Erythroblast (primary cell): ENCODE data around the gene AGFG2.
"Not testable (repeated sequence)": the region's sequence is repeated elsewhere in the genome, so short reads cannot be mapped to it uniquely, and the experiment has no call there.

Source experiments
- DNase-seq, 2 experiments: peaks; one replicate each; lab custom pipeline; 2025; lab: John Stamatoyannopoulos, UW
- GATA1 ChIP-seq: IDR thresholded peaks from 2 replicates; pipeline ENCODE4 v1.6.1; 2011; ENCODE audit warnings: low read depth, mild to moderate bottlenecking, control low read depth, low read length, moderate library complexity
- POLR2A ChIP-seq: IDR thresholded peaks from 2 replicates; pipeline ENCODE4 v1.6.1; 2011; ENCODE audit warnings: mild to moderate bottlenecking, low read length

AGFG2 gene

GRCh38 chr7:100510437-100511239 is 28.4 kb upstream of the AGFG2 start:
- peak; percentile 78 to 93 for DNase-seq
- TF ChIP-seq GATA1 (peak; percentile 77), POLR2A (no peak)

DNA sequence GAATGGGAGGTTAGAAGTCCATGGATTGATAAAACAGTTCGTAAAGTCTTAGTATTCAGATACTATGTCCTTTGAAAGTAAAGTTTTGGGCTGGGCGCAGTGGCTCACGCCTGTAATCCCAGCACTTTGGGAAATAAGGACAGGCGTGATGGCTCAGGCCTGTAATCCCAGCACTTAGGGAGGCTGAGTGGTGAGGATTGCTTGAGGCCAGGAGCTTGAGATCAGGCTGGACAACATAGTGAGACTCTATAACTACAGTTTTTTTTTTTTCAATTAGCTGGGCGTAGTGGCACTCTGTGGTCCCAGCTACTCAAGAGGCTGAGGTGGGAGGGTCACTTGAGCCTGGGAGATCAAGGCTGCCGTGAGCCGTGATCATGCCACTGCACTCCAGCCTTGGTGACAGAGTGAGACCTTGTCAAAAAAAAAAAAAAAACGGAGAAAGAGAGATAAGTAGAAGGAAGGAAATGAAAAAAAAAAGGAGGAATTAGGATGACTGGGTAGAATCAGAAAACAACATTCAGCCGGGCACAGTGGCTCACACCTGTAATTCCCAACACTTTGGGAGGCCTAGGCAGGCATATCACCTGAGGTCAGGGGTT is 25.7 kb upstream of the AGFG2 start:
- TF ChIP-seq POLR2A (no peak), GATA1 (no peak)
- DNase-seq, result no peak

DNA sequence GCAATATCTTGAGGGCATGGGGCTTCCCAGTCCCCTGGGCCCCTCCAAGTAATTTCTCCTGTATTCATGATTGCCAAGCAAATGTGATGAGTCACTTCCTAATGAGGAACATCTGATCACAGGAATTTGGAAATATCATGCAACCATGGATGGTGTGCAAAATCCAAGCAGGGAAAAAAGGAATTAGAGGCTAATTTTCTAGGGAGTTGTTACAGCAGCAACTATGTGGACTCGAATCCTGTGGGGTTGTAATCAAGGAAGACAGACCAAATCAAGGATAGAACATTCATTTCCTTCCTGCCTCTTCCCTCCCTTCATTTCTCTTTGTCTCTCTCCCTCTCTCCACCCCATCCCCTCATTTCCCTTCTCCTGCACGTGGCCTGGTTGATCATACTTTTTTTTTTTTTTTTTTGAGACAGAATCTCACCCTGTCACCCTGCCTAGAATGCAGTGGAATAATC is 23.9 kb upstream of the AGFG2 start:
- TF ChIP-seq POLR2A (no peak), GATA1 (no peak)
- no peak for DNase-seq

DNA sequence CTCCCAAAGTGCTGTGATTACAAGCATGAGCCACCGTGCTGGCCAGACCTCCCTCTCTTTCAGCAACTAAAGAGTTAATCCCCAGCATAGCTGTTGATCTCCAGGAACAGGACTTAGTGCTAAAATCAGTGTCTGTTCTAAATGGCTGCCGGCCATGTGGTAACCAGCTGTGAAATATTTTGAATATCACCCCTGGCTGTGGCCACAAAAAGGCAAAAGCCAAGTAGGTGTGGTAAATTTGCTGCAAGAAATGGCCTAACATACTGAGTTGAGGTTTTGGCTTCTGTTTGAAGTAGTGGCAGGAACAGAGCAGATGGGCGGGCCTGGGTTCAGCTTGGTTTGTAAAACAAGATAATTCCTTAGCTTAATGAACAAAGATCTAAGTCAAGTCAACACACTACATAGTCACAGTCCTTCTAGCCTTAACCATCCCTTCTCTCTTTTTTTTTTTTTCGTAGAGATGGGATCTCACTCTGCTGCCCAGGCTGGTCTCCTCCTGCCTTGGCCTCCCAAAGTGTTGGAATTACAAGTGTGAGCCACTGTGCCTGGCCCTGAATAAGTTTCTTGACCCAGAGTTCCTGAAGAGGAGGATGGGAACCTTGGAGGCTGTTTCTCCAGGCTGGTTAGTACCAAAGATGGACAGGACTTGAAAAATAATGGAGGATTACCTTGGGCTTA is 22.7 kb upstream of the AGFG2 start:
- peak; percentile 49 to 61 for DNase-seq
- TF ChIP-seq POLR2A (no peak), GATA1 (no peak)

DNA sequence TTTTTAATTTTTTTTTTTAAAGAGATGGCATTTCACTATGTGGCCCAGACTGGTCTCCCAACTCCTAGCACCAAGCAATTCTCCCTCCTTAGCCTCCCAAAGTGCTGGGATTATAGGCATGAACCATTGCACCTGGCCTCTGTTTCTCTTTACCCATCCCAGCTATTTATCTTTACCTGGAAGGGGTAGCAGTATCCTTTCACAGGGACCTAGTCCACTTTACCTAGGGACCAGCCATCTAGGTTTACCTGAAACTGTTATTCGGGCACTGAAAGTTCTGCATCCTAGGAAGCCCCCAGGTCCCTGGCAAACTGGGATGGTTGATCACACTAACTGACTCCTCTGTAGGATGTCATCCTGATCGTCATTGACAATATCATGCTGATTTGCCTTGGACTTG is 21.7 kb upstream of the AGFG2 start:
- no peak for DNase-seq

GRCh38 chr7:100519580-100519979 is 19.4 kb upstream of the AGFG2 start:
- no peak for TF ChIP-seq GATA1
- no peak for TF ChIP-seq POLR2A
- no peak for DNase-seq

More for the DNA sequence above, 21.7 kb upstream of the AGFG2 start:
- TF ChIP-seq POLR2A (no peak), GATA1 (no peak)

DNA sequence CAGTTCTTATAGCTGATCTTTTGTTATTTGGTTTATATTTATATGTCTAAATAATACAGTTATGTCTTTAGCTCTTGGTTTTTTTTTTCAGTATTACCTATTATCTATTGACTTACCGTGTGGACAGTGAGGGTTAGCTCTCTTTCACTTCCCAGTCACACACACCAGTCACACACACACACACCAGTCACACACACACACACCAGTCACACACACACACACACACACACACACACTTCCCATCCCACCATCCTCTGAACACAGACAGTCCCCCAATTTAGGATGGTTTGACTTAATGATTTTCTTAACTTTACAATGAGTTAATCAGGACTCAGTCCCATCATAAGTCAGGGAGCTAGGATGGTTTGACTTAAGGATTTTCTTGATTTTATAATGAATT is 18.9 kb upstream of the AGFG2 start:
- no peak for DNase-seq
- TF ChIP-seq GATA1 (no peak), POLR2A (no peak)

DNA sequence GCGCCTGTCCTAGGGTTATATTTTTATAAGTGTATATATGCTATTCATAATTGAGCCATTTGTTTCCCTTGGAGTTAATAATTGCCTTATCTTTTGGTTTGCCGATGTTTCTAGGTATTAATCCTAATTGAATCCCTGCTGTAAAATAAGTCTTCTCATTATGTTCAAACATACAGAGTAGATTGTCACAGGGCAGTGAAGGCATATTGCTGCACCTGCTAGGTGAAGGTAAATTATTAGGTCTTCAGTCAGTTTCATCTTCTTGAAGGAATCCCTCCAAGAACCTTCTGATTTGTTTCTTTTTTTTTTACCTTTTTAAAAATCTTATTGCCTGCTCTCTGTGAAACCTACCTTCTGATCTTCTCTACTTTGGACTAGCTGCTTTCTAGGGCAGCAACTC is 17.9 kb upstream of the AGFG2 start:
- DNase-seq, result no peak

DNA sequence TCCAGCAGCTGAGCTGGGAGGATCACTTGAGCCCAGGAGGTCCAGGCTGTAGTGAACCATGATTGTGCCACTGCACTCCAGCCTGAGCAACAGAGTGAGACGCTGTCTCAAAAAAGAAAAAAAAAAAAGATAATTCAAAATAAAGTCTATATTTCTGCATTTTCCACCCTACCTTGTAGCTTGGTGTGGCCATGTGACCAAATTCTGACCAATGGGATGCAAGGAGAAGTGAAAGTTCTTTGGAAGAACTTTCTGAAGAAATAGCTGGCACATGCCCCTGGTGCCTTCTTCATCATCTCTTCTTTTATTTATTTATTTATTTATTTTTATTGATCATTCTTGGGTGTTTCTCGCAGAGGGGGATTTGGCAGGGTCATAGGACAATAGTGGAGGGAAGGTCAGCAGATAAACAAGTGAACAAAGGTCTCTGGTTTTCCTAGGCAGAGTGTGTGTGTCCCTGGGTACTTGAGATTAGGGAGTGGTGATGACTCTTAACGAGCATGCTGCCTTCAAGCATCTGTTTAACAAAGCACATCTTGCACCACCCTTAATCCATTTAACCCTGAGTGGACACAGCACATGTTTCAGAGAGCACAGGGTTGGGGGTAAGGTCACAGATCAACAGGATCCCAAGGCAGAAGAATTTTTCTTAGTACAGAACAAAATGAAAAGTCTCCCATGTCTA is 17.0 kb upstream of the AGFG2 start:
- peak in 1 of 2 experiments; percentile 29 for DNase-seq

More for the DNA sequence above, 17.9 kb upstream of the AGFG2 start:
- TF ChIP-seq GATA1, result no peak
- TF ChIP-seq POLR2A, result no peak

GRCh38 chr7:100523192-100523591 is 15.8 kb upstream of the AGFG2 start:
- DNase-seq, result not testable (repeated sequence)

GRCh38 chr7:100528108-100528866 is 10.7 kb upstream of the AGFG2 start:
- DNase-seq, result not testable (repeated sequence)

DNA sequence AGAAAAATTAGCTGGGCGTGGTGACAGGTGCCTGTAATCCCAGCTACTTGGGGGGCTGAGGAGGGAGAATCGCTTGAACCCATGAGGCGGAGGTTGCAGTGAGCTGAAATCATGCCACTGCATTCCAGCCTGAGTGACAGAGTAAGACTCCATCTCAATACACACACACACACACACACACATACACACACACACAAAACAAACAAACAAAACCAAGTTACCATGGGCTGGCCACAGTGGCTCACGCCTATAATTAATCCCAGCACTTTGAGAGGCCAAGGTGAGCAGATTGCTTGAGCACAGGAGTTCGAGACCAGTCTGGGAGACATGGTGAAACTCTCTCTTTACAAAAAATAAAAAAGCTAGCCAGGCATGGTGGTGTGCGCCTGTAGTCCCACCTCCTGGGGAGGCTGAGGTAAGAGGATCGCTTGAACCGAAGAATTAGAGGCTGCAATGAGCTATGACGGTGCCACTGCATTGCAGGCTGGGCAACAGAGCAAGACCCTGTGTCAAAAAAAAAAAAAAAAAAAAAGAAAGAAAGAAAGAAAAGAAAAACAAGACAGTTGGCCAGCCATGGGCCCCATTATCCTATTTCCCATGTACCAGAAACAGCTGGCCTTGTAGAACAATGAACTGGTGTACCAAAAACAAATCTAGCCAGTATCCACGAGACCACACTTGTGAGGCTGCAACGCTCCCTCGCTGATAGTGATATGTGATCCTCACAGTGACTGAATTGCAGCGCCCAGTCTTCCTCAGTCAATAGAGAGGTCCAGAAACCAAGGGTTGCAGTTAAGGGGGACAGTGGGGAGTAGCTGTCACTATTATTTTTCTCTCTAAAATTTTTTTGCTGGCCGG is 6.6 kb upstream of the AGFG2 start:
- peak; percentile 58 to 83 for DNase-seq
- TF ChIP-seq GATA1 (no peak), POLR2A (peak; percentile 5)

DNA sequence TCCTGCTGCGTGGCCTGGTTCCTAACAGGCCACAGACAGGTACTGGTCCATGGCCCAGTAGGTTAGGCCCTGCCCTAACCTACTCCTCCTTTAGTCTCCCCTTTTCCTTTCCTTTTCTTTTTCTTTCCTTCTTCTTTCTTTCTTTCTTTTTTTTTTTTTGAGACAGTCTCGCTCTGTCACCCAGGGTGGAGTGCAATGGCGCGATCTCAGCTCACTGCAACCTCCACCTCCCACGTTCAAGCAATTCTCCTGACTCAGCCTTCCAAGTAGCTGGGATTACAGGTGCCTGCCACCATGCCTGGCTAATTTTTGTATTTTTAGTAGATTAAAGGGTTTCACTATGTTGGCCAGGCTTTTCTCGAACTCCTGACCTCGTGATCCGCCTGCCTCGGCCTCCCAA is 3.0 kb upstream of the AGFG2 start:
- DNase-seq, result not testable (repeated sequence)

- DNase-seq, result not testable (repeated sequence)
Measured at GRCh38 chr7:100536695-100537094, 2.3 kb upstream of the AGFG2 start.
